Hepatocyte (in vitro differentiated cells): Measurements from ENCODE around the gene STK32B.
"Not testable (repeated sequence)": the region's sequence is repeated elsewhere in the genome, so short reads cannot be mapped to it uniquely, and the experiment has no call there.

Experiments used
- EZH2 ChIP-seq: fragments of 200-600 bp; sonication (generic); IDR thresholded peaks from 2 replicates; pipeline ENCODE4 v1.6.1; 2016; ENCODE audit warnings: antibody characterized with exemption, mild to moderate bottlenecking, borderline replicate concordance
- TF ChIP-seq, protein P1 (sequence below): fragments of 200-600 bp; sonication (generic); IDR thresholded peaks from 2 replicates; pipeline ENCODE4 v1.5.1; 2016; ENCODE audit warnings: antibody characterized with exemption, mild to moderate bottlenecking; ENCODE audit not compliant: poor library complexity

GRCh38 chr4:5298000-5298787 is 246.9 kb downstream of the STK32B start:
- TF ChIP-seq, protein P1, sequence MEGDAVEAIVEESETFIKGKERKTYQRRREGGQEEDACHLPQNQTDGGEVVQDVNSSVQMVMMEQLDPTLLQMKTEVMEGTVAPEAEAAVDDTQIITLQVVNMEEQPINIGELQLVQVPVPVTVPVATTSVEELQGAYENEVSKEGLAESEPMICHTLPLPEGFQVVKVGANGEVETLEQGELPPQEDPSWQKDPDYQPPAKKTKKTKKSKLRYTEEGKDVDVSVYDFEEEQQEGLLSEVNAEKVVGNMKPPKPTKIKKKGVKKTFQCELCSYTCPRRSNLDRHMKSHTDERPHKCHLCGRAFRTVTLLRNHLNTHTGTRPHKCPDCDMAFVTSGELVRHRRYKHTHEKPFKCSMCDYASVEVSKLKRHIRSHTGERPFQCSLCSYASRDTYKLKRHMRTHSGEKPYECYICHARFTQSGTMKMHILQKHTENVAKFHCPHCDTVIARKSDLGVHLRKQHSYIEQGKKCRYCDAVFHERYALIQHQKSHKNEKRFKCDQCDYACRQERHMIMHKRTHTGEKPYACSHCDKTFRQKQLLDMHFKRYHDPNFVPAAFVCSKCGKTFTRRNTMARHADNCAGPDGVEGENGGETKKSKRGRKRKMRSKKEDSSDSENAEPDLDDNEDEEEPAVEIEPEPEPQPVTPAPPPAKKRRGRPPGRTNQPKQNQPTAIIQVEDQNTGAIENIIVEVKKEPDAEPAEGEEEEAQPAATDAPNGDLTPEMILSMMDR = not testable (repeated sequence)
- TF ChIP-seq EZH2 = not testable (repeated sequence)
